Fibroblast of skin of right biceps (primary cell): ENCODE results near the gene YPEL1.
"Not testable (repeated sequence)": the region's sequence is repeated elsewhere in the genome, so short reads cannot be mapped to it uniquely, and the experiment has no call there.

ENCODE experiments used
- DNase-seq: peaks from one replicate; pipeline ENCODE4 v3.0.0-alpha.2; 2013

Gene YPEL1

GRCh38 chr22:21753374-21754111 lies 17.9 kb upstream of the YPEL1 start:
- DNase-seq: no peak

- DNase-seq: no peak
These were observed 16.7 kb upstream of the YPEL1 start for GRCh38 chr22:21752276-21752675.

GRCh38 chr22:21745948-21746347 lies 10.4 kb upstream of the YPEL1 start:
- DNase-seq: no peak

DNA sequence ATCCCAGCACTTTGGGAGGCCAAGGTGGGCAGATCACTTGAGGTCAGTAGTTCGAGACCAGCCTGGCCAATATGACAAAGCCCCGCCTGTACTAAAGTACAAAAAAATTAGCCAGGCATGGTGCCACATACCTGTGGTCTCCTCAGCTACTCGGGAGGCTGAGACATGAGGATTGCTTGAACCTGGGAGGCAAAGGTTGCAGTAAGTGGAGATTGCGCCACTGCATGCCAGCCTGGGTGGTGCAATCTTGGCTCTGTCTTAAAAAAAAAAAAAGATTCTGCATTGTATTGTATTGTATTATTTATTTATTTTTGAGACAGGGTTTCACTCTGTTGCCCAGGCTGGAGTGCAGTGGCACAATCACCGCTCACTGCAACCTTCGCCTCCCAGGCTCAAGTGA lies 9.3 kb upstream of the YPEL1 start:
- DNase-seq: not testable (repeated sequence)

- DNase-seq: no peak
These were observed 6.2 kb upstream of the YPEL1 start for GRCh38 chr22:21741790-21742189.

DNA sequence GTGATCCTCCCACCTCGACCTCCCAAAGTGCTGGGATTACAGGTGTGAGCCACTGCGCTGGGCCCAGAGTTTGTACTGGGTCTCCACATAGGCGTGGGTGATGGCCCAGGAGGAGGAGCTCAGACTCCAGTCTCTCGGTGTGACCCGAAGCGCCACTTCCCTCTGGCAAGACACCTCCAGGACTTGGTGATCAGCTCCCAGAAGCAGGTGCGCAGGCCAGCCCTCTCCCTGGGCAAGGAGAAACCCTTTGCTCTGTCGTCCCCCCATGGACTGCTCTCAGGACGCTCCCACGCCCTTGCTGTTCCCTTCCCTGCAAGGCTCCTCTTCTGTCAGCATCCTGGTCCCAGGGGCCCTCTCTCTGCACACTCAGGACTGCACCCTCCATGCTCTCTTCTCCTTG lies 5.5 kb upstream of the YPEL1 start:
- DNase-seq: no peak

GRCh38 chr22:21739828-21740377 lies 4.3 kb upstream of the YPEL1 start:
- DNase-seq: no peak

- no peak for DNase-seq
These were observed 3.4 kb upstream of the YPEL1 start for GRCh38 chr22:21738966-21739365.

GRCh38 chr22:21738081-21738480 lies 2.5 kb upstream of the YPEL1 start:
- DNase-seq: no peak

- no peak for DNase-seq
These were observed 1.4 kb upstream of the YPEL1 start for GRCh38 chr22:21736948-21737347.

- no peak for DNase-seq
These were observed 569 bp upstream of the YPEL1 start for GRCh38 chr22:21736084-21736642.

GRCh38 chr22:21734540-21735199 lies 924 bp downstream of the YPEL1 start:
- no peak for DNase-seq

DNA sequence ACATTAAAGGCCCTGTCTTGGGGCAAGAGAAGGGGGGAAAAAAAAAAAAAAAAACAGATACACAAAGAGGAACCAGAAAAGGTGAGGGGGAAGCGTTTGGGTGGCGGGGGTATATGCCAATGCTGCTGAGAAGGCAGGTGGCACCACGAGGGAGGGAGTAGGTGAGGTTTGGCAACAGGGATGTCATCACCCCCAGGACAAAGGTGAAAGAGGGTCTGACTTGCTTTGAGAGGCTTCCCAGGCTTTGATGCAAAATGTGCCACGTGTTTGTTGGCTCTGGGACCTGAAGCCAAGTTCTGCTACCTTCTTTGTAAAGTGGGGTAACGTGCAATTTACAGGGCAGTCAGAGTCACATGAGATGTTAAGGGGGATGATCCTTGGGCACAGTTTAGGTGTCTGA lies 4.1 kb downstream of the YPEL1 start:
- DNase-seq: no peak

DNA sequence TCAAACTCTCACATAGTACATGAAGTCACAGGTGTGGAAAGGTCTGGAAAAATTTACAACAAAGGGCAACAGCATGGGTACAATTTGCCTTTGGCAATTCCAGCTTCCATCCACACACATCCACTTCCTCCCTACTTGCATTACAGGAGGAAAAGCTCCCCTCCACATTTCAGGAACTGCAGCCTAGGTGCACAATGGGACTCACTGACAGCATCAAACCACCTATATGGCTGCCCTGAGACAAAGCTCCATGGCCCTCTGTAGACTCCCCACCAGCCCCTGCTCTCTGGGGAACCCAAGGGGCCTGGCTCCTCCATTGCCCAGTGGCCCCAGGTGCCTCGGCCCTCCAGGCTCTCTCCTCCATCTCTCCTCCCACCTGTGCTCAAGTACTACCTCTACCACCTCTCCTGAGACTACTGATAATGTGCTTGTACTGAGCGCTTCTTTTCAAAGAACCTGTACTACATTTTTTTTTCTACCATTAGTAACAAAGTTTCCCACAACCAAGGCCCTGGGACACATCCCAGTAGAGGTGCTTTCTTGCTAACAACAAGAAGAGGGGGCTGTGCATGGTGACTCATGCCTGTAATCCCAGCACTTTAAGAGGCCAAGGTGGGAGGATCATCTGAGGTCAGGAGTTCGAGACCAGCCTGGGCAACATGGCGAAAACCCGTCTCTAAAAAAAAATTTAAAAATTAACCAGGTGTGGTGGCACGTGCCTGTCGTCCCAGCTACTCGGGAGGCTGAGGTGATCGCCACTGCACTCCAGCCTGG lies 4.9 kb downstream of the YPEL1 start:
- no peak for DNase-seq

- DNase-seq: not testable (repeated sequence)
These were observed 6.4 kb downstream of the YPEL1 start for GRCh38 chr22:21729184-21729583.

GRCh38 chr22:21728270-21728669 lies 7.3 kb downstream of the YPEL1 start:
- DNase-seq: no peak

- no peak for DNase-seq
These were observed 7.8 kb downstream of the YPEL1 start for GRCh38 chr22:21727768-21728167.

GRCh38 chr22:21727159-21727558 lies 8.4 kb downstream of the YPEL1 start:
- no peak for DNase-seq

- DNase-seq: no peak
These were observed 8.9 kb downstream of the YPEL1 start for GRCh38 chr22:21726650-21727049.

GRCh38 chr22:21725956-21726649 lies 9.5 kb downstream of the YPEL1 start:
- DNase-seq: no peak

DNA sequence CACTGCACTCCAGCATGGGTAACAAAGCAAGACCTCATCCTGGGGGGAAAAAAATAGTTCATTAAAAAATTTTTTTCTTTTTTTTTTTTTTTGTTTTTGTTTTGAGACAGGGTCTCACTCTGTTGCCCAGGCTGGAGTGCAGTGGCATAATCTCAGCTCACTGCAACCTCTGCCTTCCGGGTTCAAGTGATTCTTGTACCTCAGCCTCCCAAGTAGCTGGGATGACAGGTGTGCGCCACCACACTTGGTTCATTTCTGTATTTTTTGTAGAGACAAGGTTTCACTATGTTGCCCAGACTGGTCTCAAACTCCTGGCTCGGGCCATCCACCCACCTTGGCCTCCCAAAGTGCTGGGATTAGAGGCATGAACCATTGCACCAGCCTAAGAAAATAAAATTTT lies 11.1 kb downstream of the YPEL1 start:
- not testable (repeated sequence) for DNase-seq

- DNase-seq: not testable (repeated sequence)
These were observed 14.3 kb downstream of the YPEL1 start for GRCh38 chr22:21721195-21721852.
